ENCODE data around the gene ZNF574. TPM values are rescaled to one million over a fixed set of nuclear protein-coding genes. Genes with fewer than 3 reads are reported as not detected.

The ZNF574 gene
- total RNA-seq, 1 donor from 2014 or later: 20.0 TPM

GRCh38 chr19:42125536-42125935 lies 49.6 kb downstream of the ZNF574 start:
- Histone ChIP-seq H4K20me1 (ENCODE audit: insufficient read depth, low read length) (no peaks in the 10 kb centered on the region), H3K4me2 (ENCODE audit: low read length) (no peak overlapping the region), H3K9me3 (ENCODE audit: insufficient read depth, low read depth, low read length) (no peaks in the 10 kb centered on the region), H3K4me1 (ENCODE audit: insufficient read depth, low read length) (peaks cover 33% of the 10 kb centered on the region), H3K27ac (ENCODE audit: low read depth, low read length) (no peak overlapping the region), H3K9ac (ENCODE audit: low read length) (no peak overlapping the region), H3K79me2 (ENCODE audit: insufficient read depth, low read length) (no peaks in the 10 kb centered on the region), H2AFZ (ENCODE audit: low read depth, low read length) (no peak overlapping the region), H3K27me3 (ENCODE audit: insufficient read depth, low read length) (no peaks in the 10 kb centered on the region), H3K36me3 (ENCODE audit: insufficient read depth, low read length) (no peaks in the 10 kb centered on the region), H3K4me3 (ENCODE audit: insufficient read depth, low read depth, low read length) (no peak overlapping the region)
- no peaks in the 10 kb centered on the region for H3K27me3 Mint-ChIP-seq (ENCODE audit: low read depth, unreplicated experiment)
- H3K27ac Mint-ChIP-seq (ENCODE audit: unreplicated experiment): no peak overlapping the region
- H3K36me3 Mint-ChIP-seq (ENCODE audit: low read depth, unreplicated experiment): peaks cover 9% of the 10 kb centered on the region
- H3K4me3 Mint-ChIP-seq (ENCODE audit: unreplicated experiment): no peak overlapping the region
- peaks cover 31% of the 10 kb centered on the region for H3K4me1 Mint-ChIP-seq (ENCODE audit: low read depth, unreplicated experiment)
- no peak for DNase-seq (ENCODE audit: low read depth)
- no peak for TF ChIP-seq EZH2 (IDR thresholded peaks at IDR 0.05; ENCODE audit: insufficient read depth, low read length)
- TF ChIP-seq, protein P1, sequence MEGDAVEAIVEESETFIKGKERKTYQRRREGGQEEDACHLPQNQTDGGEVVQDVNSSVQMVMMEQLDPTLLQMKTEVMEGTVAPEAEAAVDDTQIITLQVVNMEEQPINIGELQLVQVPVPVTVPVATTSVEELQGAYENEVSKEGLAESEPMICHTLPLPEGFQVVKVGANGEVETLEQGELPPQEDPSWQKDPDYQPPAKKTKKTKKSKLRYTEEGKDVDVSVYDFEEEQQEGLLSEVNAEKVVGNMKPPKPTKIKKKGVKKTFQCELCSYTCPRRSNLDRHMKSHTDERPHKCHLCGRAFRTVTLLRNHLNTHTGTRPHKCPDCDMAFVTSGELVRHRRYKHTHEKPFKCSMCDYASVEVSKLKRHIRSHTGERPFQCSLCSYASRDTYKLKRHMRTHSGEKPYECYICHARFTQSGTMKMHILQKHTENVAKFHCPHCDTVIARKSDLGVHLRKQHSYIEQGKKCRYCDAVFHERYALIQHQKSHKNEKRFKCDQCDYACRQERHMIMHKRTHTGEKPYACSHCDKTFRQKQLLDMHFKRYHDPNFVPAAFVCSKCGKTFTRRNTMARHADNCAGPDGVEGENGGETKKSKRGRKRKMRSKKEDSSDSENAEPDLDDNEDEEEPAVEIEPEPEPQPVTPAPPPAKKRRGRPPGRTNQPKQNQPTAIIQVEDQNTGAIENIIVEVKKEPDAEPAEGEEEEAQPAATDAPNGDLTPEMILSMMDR (IDR thresholded peaks at IDR 0.05; ENCODE audit: insufficient read depth, low read depth, low read length): no peak
- peaks cover 5% of the 10 kb centered on the region for H3K9me3 Mint-ChIP-seq (ENCODE audit: unreplicated experiment)
- no peak for FAIRE-seq

GRCh38 chr19:42126574-42126973 lies 50.6 kb downstream of the ZNF574 start:
- no peak overlapping the region for H3K27ac ChIP-seq (ENCODE audit: low read depth, low read length)
- H3K4me1 Mint-ChIP-seq (ENCODE audit: low read depth, unreplicated experiment): peaks cover 24% of the 10 kb centered on the region
- no peak overlapping the region for H3K27ac Mint-ChIP-seq (ENCODE audit: unreplicated experiment)
- H3K79me2 ChIP-seq (ENCODE audit: insufficient read depth, low read length): no peaks in the 10 kb centered on the region
- peaks cover 9% of the 10 kb centered on the region for H3K36me3 Mint-ChIP-seq (ENCODE audit: low read depth, unreplicated experiment)
- H3K4me1 ChIP-seq (ENCODE audit: insufficient read depth, low read length): peaks cover 24% of the 10 kb centered on the region
- no peak overlapping the region for H2AFZ ChIP-seq (ENCODE audit: low read depth, low read length)
- no peak overlapping the region for H3K9ac ChIP-seq (ENCODE audit: low read length)
- H3K27me3 ChIP-seq (ENCODE audit: insufficient read depth, low read length): no peaks in the 10 kb centered on the region
- no peaks in the 10 kb centered on the region for H3K9me3 ChIP-seq (ENCODE audit: insufficient read depth, low read depth, low read length)
- DNase-seq (ENCODE audit: low read depth): no peak
- TF ChIP-seq EZH2 (IDR thresholded peaks at IDR 0.05; ENCODE audit: insufficient read depth, low read length): no peak
- TF ChIP-seq, protein P1 (IDR thresholded peaks at IDR 0.05; ENCODE audit: insufficient read depth, low read depth, low read length): no peak
- H3K4me2 ChIP-seq (ENCODE audit: low read length): no peak overlapping the region
- FAIRE-seq: no peak
- no peaks in the 10 kb centered on the region for H3K36me3 ChIP-seq (ENCODE audit: insufficient read depth, low read length)
- H3K4me3 Mint-ChIP-seq (ENCODE audit: unreplicated experiment): no peak overlapping the region
- no peaks in the 10 kb centered on the region for H4K20me1 ChIP-seq (ENCODE audit: insufficient read depth, low read length)
- peaks cover 3% of the 10 kb centered on the region for H3K27me3 Mint-ChIP-seq (ENCODE audit: low read depth, unreplicated experiment)
- H3K9me3 Mint-ChIP-seq (ENCODE audit: unreplicated experiment): peaks cover 5% of the 10 kb centered on the region
- no peak overlapping the region for H3K4me3 ChIP-seq (ENCODE audit: insufficient read depth, low read depth, low read length)

GRCh38 chr19:42129399-42130253 lies 53.7 kb downstream of the ZNF574 start:
- Mint-ChIP-seq H3K9me3 (ENCODE audit: unreplicated experiment) (peaks cover 1% of the 10 kb centered on the region), H3K27me3 (ENCODE audit: low read depth, unreplicated experiment) (peaks cover 10% of the 10 kb centered on the region), H3K4me1 (ENCODE audit: low read depth, unreplicated experiment) (peaks cover 15% of the 10 kb centered on the region), H3K4me3 (ENCODE audit: unreplicated experiment) (no peak overlapping the region), H3K36me3 (ENCODE audit: low read depth, unreplicated experiment) (peaks cover 2% of the 10 kb centered on the region), H3K27ac (ENCODE audit: unreplicated experiment) (no peak overlapping the region)
- Histone ChIP-seq H3K9ac (ENCODE audit: low read length) (no peak overlapping the region), H3K79me2 (ENCODE audit: insufficient read depth, low read length) (no peaks in the 10 kb centered on the region), H3K27ac (ENCODE audit: low read depth, low read length) (no peak overlapping the region), H3K4me2 (ENCODE audit: low read length) (peak overlapping the region; percentile 18), H3K9me3 (ENCODE audit: insufficient read depth, low read depth, low read length) (no peaks in the 10 kb centered on the region), H3K27me3 (ENCODE audit: insufficient read depth, low read length) (no peaks in the 10 kb centered on the region), H3K36me3 (ENCODE audit: insufficient read depth, low read length) (no peaks in the 10 kb centered on the region), H4K20me1 (ENCODE audit: insufficient read depth, low read length) (no peaks in the 10 kb centered on the region), H3K4me1 (ENCODE audit: insufficient read depth, low read length) (peaks cover 22% of the 10 kb centered on the region), H2AFZ (ENCODE audit: low read depth, low read length) (no peak overlapping the region), H3K4me3 (ENCODE audit: insufficient read depth, low read depth, low read length) (no peak overlapping the region)
- FAIRE-seq: peak; percentile 9
- TF ChIP-seq, protein P1 (IDR thresholded peaks at IDR 0.05; ENCODE audit: insufficient read depth, low read depth, low read length): no peak
- no peak for TF ChIP-seq EZH2 (IDR thresholded peaks at IDR 0.05; ENCODE audit: insufficient read depth, low read length)
- no peak for DNase-seq (ENCODE audit: low read depth)

Measured in astrocyte (in vitro differentiated cells and primary cell).